AG04449 (cell line): ENCODE measurements around the gene SCUBE1.

ENCODE experiments used
- CTCF ChIA-PET: fragments of 350-600 bp; formaldehyde crosslinking; extraction: SDS; loops from one replicate; lab custom pipeline; 2021; ENCODE audit warnings: antibody characterized with exemption; lab: Yijun Ruan, JAX
- POLR2A ChIA-PET: fragments of 400-600, 350-600 bp; formaldehyde crosslinking; extraction: SDS; loops from one replicate; lab custom pipeline; 2020; ENCODE audit warnings: antibody characterized with exemption, inconsistent platforms; lab: Yijun Ruan, JAX
- DNase-seq: peaks from one replicate; pipeline ENCODE4 v3.0.0-alpha.2; 2010; ENCODE audit warnings: low read depth, low spot score
- H3K4me3 ChIP-seq: 2 replicates; pipeline ENCODE4 v1.5.1; 2011; ENCODE audit warnings: low read depth, mild to moderate bottlenecking, control low read depth, low read length
- CTCF ChIP-seq: IDR thresholded peaks from one replicate; pipeline ENCODE4 v1.5.1; 2011; ENCODE audit warnings: mild to moderate bottlenecking, moderate library complexity, low read length, control low read depth, inconsistent platforms; ENCODE audit not compliant: insufficient read depth; ENCODE audit errors: missing control alignments

SCUBE1 gene

GRCh38 chr22:43155789-43156188 lies 187.4 kb downstream of the SCUBE1 start:
- H3K4me3 ChIP-seq, result no peak overlapping the region
- POLR2A ChIA-PET, result no interaction called here
- DNase-seq, result no peak
- CTCF ChIA-PET, result no interaction called here
- no peak for TF ChIP-seq CTCF

GRCh38 chr22:43154887-43155536 lies 188.2 kb downstream of the SCUBE1 start:
- H3K4me3 ChIP-seq, result no peak overlapping the region
- ChIA-PET CTCF (no interaction called here), POLR2A (no interaction called here)
- TF ChIP-seq CTCF, result no peak
- no peak for DNase-seq

GRCh38 chr22:43153899-43154298 lies 189.3 kb downstream of the SCUBE1 start:
- no peak for DNase-seq
- CTCF ChIA-PET, result no interaction called here
- no peak overlapping the region for H3K4me3 ChIP-seq
- no peak for TF ChIP-seq CTCF
- POLR2A ChIA-PET, result no interaction called here

- CTCF ChIA-PET, result no interaction called here
- TF ChIP-seq CTCF, result no peak
- peak overlapping the region; percentile 83 for H3K4me3 ChIP-seq
- POLR2A ChIA-PET, result interaction anchor here (1.3 kb wide), 1 partner anchor 12 kb away, joined by 5 read pairs; no protein-coding TSS in a partner anchor
- no peak for DNase-seq
Observed at GRCh38 chr22:43152357-43153071, 190.7 kb downstream of the SCUBE1 start.

GRCh38 chr22:43152003-43152356 lies 191.2 kb downstream of the SCUBE1 start:
- H3K4me3 ChIP-seq, result peak overlapping the region; percentile 83
- no peak for TF ChIP-seq CTCF
- DNase-seq, result no peak
- POLR2A ChIA-PET, result interaction anchor here (1.3 kb wide), 1 partner anchor 12 kb away, joined by 5 read pairs; no protein-coding TSS in a partner anchor
- CTCF ChIA-PET, result no interaction called here

- no peak for DNase-seq
- peak within 1 kb of the TSS; percentile 83 for H3K4me3 ChIP-seq
- ChIA-PET POLR2A (interaction anchor here (1.0 to 1.3 kb wide), 2 partner anchors 13 to 17 kb away, joined by 3 to 5 read pairs; no protein-coding TSS in a partner anchor), CTCF (interaction anchor here (0.8 kb wide), 1 partner anchor 36 kb away, joined by 3 read pairs; no protein-coding TSS in a partner anchor)
- no peak for TF ChIP-seq CTCF
Observed at GRCh38 chr22:43151251-43152002, 191.7 kb downstream of the SCUBE1 start, which contains the start of gene TSPO. Gene TSPO, plus strand, starts transcription at chr22:43151559. Its CDS starts 7,680 bp downstream, at chr22:43159239.
